Cardiac fibroblast (primary cell): ENCODE results near the gene UBQLN1.

ENCODE experiments used
- DNase-seq, 2 donors: peaks; one replicate each; pipeline versions ENCODE4 v3.0.0 to v3.0.0-alpha.2; 2010; ENCODE audit warnings: low read depth in 2 of 2
- H3K4me3 ChIP-seq, 2 donors: replicated peaks in 1 of 2; 1 replicate in 1 of 2; 2 replicates in 1 of 2; pipeline ENCODE4 v1.5.1; 2011; ENCODE audit warnings: low read depth in 2 of 2, low read length in 2 of 2, mild to moderate bottlenecking in 2 of 2, moderate library complexity in 1 of 2
- CTCF ChIP-seq: IDR thresholded peaks from one replicate; pipeline ENCODE4 v1.5.1; 2011; ENCODE audit warnings: low read depth, mild to moderate bottlenecking, low read length, inconsistent platforms

The UBQLN1 gene

DNA sequence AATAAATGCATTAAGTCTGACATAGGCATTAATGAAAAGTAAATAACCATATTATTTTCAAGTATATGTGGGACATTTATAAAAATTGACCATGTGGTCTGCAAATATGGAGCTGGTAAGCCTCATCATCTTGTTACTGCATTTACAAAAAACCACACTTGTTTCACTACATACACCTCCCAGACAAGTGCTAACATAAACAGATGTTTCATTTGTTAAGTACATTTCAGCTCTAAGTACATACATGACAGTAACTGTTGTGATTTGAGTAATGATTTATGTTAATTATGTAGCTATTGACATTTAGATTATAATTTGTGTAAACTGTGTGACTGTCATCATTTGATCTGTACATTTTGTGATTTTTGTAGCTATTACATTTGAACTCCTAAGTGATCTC is 70.9 kb downstream of the UBQLN1 start:
- no peak overlapping the region for H3K4me3 ChIP-seq
- DNase-seq: no peak
- TF ChIP-seq CTCF: no peak

GRCh38 chr9:83633676-83634075 is 74.1 kb downstream of the UBQLN1 start:
- no peak for TF ChIP-seq CTCF
- no peak overlapping the region for H3K4me3 ChIP-seq
- DNase-seq: no peak

DNA sequence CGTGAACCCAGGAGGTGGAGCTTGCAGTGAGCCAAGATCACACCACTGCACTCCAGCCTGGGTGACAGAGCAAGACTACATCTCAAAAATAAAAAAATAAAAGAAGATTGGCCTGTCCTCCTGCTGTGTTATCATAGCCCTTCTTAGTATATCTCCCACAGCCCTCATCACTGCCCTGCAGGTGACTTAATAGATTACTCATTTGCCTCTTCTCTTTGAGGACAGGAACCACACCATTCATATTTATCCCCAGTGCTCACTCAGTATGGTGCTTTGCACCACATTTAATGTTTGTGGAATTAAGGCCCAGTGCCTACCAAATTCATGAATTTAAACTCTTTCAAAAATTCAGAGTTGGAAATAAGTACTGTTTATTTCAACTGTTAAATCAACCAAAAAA is 74.5 kb downstream of the UBQLN1 start:
- no peak for TF ChIP-seq CTCF
- no peak for DNase-seq
- no peak overlapping the region for H3K4me3 ChIP-seq

GRCh38 chr9:83630938-83631457 is 76.8 kb downstream of the UBQLN1 start:
- H3K4me3 ChIP-seq: no peak overlapping the region
- DNase-seq: no peak
- no peak for TF ChIP-seq CTCF

DNA sequence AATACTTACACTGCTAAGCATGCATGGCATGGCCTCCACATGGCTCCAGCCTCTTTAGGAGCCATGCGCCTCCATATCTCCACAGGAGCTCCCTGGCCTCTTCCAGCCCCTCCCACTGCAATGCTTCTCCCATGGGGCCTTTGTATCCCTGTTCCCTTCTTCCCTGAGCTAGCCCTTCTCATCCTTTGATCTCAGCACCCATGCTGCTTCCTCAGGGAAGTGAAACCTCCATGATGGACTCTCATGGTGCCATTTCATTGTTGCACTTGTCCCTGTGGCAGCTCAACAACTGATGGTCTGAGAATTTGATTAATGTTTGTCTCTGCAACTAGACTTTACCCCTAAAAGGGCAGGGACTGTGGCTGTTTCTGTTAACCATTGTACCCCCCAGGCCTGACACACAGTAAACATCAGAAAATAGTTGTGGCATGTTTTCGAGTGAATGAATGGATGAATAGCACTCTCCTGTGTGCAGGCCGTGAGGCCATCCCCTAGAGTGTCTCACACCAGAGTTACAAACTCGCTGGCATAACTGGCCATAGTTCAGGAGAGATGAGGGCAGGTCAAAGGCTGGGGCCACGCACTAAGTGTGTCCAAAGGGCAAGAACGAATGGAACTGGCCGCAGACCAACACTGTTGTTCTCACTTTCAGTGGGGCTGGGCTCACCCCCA is 78.2 kb downstream of the UBQLN1 start:
- H3K4me3 ChIP-seq: no peak overlapping the region
- no peak for TF ChIP-seq CTCF
- DNase-seq: no peak

DNA sequence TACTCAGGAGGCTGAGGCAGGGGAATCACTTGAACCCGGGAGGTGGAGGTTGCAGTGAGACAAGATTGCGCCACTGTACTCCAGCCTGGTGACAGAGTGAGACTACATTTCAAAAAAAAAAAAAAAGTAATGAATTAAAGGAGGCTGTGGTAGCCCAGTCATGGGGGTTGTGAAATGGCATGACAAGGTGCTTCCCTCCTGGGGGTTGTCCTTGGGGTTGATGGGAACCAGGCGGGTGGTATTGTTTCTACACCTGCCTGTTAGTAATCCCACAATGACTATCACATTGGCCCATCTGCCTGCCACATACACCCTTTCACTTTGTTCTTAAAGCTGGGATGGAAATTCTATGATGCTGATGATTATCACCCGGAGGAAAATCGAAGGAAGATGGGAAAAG is 79.2 kb downstream of the UBQLN1 start:
- no peak for TF ChIP-seq CTCF
- no peak for DNase-seq
- no peak overlapping the region for H3K4me3 ChIP-seq

DNA sequence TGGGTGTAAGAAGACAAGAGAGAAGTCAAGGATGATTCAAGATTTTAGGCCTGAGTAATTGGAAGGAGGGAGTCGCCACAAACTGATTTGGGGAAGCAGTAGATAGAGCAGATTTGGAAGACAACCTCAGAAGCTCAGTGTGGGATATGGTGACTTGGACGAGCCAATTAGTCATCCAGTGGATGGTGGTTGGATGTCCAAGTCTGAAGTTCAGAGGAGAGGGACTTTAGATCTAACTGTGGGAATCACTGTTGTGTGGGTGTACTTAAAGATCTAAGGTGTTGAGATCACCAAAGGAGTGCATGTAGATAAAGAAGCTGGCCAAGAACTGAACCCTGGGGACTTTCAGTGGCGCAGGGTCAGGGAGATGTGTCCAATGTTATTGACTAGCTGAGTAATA is 82.6 kb downstream of the UBQLN1 start:
- H3K4me3 ChIP-seq: no peak overlapping the region
- no peak for DNase-seq
- no peak for TF ChIP-seq CTCF
